Suprapubic skin (tissue), 3 donors: Measurements from ENCODE around the gene CADPS2.

ENCODE experiments used
- EP300 ChIP-seq: sonication (generic); formaldehyde crosslinking; IDR thresholded peaks from one replicate; pipeline ENCODE4 v1.6.1; 2017; ENCODE audit warnings: antibody characterized with exemption
- POLR2A ChIP-seq, 2 donors: fragments of 450-650 bp; IDR thresholded peaks; one replicate each; pipeline ENCODE4 v1.6.1; 2017; ENCODE audit warnings: antibody characterized with exemption in 2 of 2, mild to moderate bottlenecking in 2 of 2, moderate library complexity in 2 of 2
- TF ChIP-seq, protein P1 (sequence below), 2 donors: fragments of 200-600 bp in 1 of 2; fragments of 450-650 bp in 1 of 2; sonication (generic) in 1 of 2; IDR thresholded peaks; one replicate each; pipeline ENCODE4 v1.5.1; 2016 to 2019; ENCODE audit warnings: antibody characterized with exemption in 2 of 2, mild to moderate bottlenecking in 1 of 2, moderate library complexity in 1 of 2

DNA sequence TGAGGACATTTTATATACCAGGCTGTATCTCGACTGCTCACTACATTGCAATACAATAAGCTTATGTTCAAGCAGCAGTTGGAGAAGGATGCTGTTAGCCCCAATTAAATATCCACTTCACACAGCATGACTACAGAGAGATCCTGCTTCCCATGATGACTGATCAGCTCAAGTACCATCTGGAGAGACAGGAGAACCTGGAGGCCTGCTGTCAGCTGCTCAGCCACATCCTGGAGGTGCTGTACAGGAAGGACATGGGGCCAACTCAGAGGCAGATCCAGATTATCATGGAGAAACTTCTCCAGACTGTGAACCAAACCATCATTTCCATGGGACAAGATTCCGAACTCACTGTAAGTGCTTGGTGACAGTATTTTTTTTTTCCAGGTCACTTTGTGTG, 209.8 kb downstream of the CADPS2 start:
- TF ChIP-seq POLR2A (IDR thresholded peaks at IDR 0.05) (no peak), EP300 (no peak)
- TF ChIP-seq, protein P1, sequence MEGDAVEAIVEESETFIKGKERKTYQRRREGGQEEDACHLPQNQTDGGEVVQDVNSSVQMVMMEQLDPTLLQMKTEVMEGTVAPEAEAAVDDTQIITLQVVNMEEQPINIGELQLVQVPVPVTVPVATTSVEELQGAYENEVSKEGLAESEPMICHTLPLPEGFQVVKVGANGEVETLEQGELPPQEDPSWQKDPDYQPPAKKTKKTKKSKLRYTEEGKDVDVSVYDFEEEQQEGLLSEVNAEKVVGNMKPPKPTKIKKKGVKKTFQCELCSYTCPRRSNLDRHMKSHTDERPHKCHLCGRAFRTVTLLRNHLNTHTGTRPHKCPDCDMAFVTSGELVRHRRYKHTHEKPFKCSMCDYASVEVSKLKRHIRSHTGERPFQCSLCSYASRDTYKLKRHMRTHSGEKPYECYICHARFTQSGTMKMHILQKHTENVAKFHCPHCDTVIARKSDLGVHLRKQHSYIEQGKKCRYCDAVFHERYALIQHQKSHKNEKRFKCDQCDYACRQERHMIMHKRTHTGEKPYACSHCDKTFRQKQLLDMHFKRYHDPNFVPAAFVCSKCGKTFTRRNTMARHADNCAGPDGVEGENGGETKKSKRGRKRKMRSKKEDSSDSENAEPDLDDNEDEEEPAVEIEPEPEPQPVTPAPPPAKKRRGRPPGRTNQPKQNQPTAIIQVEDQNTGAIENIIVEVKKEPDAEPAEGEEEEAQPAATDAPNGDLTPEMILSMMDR (IDR thresholded peaks at IDR 0.05): no peak
